ENCODE measurements around the gene COPS8.

The COPS8 gene

DNA sequence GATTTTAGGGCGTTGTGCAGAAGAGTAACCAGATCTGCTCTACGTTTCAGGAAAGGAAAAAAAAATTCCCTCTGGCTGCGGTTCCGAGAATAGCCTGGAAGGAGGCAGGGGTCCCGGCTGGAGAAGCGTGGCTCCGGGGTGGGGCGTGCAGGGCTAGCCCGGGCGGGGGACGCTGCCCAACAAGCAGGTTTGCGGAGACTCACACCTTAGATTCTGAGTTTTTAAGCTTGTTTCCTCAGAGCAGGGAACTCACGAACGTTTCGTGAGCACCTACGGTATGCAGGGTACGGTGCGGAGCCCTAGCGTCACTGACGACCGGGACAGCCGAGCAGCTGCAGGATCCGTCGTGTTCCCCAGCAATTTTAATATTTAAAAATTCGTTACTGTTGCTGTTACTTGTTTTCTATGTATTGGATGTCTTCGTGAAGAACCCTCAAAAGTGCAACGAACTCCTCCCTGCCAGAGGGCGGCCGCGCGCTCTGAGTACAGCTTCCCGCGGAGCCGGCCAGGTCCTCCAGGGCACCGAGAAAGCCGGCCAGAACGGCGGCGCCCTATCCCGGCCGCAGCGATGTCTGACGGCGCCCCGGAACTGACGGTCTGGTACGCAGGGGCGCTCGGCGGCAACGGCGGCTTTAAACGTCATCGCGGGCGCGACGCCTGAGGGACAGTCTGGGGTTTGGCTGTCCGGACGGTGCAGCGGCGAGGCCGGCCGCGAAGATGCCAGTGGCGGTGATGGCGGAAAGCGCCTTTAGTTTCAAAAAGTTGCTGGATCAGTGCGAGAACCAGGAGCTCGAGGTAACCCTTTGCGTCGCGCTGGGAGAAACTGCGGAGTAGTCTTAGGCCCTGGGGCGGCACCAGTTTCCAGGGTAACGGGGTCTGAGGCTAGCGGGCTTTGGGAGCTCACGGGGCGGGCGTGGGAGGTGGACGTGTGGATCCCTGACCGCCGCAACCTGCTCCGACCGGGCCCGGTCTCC is at the start of gene COPS8:
Gene COPS8 (plus strand): TSS at position 642 of the 974 bp plus-strand sequence. CDS start 76 bp downstream, at position 718.
- in situ Hi-C loops (cut with MboI; ENCODE audit: low sequenced_read_pairs), result no loop called here

DNA sequence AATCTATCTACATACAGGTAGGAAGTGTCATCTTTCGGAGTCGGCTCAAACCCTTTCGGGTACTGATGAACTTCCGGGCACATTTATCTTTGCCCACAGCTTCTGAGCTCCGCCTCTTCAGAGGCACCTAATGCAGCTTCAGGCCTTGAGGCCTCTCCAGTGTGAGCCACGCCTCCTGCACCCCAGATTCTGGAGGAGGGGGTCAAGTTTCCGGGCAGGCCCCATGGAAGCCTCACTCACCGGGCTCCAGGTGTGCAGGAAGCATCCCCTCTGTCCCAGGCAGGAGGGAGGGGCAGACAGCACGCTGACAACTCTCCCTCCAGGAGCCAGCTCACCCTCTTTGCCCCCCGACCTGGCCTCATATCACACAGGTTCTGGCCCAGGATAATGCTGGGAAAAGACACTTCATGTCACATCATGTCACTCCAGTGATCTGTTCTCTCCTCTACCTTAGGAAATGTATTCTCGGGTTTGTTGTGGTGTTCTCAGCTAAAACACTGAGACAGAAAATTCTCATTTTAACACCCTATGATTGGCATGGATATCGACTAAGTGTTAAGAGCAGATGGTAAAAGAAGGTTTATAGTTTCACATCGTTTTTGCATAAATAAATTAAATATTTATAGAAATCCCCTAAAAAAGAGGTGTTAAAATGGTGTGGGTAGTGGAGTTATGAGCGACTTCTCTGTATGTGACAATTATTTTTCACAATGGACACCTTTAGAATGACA is 46.2 kb upstream of the COPS8 start:
- in situ Hi-C loops (cut with MboI; ENCODE audit: low sequenced_read_pairs), result no loop called here

DNA sequence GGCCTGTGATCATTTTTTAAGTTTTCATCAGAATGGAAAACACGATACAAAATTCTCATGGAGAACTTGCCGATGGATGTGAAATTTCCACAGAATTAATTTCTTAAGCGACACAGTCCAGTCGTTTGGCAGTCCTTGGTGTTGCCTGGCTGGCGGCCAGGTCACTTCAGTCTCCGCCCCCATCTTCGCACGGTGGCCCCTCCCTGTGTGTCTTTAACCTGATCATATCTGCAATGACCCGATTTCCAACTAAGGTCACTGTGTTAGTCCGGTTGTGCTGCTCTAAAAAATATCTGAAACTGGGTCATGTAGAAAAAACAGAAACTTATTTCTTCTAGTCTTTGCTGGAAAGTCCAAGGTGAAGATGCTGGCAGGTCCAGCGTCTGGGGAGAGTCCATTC is 44.5 kb upstream of the COPS8 start:
- in situ Hi-C loops (cut with MboI; ENCODE audit: low sequenced_read_pairs), result no loop called here

DNA sequence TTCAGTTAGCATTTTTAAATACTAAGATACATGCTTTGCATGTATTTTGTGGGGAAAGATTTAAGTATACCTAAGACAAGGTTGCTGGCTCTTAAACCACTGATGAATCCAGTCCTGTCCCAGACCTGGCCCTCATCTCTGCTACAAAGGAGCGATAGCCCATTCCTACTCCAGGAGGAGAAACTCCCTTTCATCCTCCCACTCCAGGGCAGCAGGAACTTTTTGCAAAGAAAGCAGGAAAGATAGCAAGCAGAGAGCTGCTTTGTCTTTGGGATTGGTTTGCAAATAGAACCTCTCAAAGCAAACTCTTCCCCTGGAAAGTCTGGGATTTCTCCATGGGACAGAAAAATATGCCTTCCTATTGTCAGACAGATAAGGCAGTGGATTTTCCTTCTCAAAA is 43.6 kb upstream of the COPS8 start:
- in situ Hi-C loops (cut with MboI; ENCODE audit: low sequenced_read_pairs), result no loop called here

DNA sequence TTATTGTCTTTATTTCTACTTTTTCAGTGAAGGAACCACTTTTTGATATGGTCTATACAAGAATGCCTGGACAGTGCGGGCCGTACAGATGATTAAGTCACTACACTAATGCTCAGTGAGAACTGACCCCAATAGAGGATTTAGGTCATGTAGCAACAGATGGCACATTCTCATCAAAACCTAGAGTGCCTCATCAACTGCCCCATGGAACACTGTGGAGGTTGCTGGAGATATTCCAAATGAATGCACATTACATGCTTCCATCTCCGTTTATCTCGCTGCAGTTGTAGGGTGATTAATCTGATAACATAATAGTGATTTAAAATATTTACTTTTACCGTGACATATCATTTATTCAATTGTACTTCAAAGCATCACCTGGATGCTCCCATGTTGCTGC is 41.8 kb upstream of the COPS8 start:
- in situ Hi-C loops (cut with MboI; ENCODE audit: low sequenced_read_pairs), result no loop called here

DNA sequence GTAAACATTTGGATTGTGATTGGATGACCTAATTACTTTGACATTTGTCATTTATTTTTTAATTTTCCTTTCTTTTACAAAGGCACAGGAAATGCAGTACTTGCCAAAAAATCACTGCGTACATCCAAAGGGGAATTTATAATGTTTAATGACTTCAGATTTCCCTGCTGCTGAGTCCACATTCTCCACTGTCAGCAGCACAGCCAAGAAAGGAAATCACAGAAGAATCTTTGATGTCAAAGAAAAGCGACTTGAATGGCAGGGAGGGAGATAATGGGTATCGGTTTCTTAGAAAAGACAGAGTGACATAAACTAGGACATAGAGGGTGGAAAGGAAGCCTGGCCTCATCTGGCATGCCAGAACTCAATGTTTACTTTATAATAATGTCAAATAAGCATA is 41.4 kb upstream of the COPS8 start:
- in situ Hi-C loops (cut with MboI; ENCODE audit: low sequenced_read_pairs), result no loop called here

DNA sequence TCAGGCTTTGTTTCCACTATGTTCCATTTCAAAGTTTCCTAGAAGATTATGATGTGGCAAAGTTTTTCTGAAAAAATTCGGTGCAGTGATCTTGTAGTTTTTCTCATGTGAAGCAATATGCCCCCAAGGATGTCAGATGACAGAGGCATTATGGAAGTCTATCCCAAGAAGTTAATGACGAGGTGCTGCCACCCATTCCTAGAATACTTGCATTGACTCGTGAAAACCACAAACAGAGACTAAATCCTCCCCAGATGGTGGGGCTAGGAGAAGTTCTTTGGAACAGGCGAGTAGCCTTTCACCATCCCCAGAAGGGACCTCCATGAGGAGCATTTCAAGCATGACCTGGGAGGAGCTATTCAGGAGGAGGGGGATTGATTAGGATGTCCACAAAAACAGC is 40.2 kb upstream of the COPS8 start:
- in situ Hi-C loops (cut with MboI; ENCODE audit: low sequenced_read_pairs), result no loop called here

DNA sequence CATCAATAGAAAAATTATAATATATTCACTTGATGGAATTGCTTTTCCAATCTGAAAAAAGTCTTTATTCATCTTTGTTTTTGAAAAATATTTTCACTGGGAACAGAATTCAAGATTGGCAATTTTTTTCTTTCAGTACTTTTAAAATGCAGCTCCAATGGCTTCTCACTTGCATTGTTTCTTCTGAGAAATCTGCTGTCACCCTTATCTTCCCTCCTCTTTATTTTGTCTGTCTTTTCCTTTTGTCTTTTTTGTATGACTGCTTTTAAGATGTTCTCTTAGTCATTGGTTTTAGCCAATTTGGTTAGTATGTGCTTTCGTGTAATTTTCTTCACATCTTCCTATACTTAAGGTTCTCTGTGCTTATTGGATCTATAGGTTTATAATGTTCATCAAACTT is 37.1 kb upstream of the COPS8 start:
- in situ Hi-C loops (cut with MboI; ENCODE audit: low sequenced_read_pairs), result no loop called here

DNA sequence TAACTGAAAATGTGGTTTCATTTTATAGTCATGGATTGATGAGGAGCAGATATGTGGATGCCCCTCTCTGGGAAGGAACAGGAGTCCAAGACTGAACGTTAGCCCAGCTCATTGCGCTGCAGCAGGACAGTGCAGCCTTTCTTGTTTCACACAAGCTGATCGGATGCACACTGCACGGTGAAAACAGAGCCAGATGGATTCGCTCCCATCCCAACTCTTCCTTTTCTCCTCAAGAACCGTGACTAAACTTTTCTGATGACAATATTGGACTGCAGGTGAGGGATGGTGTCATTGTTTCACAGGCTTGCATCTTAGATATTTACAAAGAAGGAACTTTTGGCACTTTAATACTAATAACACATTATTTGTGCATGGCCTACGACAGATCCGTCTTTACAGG is 33.8 kb upstream of the COPS8 start:
- in situ Hi-C loops (cut with MboI; ENCODE audit: low sequenced_read_pairs), result loop anchor here (25.0 kb wide), 1 partner anchor 540 kb away; a partner anchor contains a TSS

DNA sequence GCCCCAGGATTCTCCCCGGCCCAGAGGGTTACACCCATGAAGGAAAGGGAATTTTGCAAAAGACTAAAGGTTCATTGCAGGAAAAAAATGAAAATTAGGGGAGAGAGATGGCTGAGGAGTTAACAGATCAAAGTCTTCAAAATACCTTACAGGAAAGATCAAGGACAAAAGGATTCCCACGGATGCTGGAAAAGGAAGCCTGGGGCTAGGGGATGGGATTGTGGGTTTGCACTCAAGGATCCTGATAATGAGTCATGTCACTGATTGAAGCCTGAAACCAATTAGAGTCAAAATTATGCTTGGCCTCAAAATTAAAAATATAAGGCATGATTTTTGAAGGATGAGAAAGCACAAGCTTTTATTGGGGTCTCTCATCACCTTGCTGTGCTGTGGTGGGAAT is 32.6 kb upstream of the COPS8 start:
- in situ Hi-C loops (cut with MboI; ENCODE audit: low sequenced_read_pairs), result loop anchor here (25.0 kb wide), 1 partner anchor 541 kb away; a partner anchor contains a TSS

DNA sequence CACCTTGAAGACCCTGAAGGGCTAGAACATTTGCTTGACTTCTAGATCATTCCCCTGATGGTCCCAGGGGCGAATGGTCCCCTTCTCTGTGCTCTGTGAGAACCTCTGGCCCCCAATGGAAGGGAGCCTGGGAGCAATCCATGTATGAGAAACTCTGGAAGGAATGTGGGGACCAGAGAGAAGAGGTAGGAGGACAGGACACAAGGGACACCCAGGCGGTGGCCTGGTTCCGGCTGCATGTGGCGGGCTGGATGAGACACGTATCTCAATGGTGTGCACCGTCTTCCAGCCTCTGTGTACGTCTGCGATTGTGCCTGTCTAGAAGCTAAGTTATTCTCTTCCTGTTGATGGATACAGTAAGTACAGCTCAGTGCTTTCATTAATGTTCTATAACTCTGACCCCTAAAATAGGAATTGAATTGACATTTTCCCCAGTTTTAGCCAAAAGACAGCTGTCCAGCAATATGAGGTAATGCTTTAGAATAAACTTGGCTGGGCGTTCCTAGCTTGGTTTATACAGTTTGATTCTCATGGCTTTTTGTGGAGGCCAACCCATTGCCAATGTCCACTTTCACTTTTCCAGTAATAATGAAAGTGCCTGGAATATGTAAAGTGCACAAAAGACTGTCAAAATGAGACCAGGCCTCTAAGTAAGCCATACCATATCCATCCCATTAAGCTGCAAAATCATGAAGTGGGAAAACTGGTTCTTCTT is 30.1 kb upstream of the COPS8 start:
- in situ Hi-C loops (cut with MboI; ENCODE audit: low sequenced_read_pairs), result loop anchor here (25.0 kb wide), 1 partner anchor 543 kb away; a partner anchor contains a TSS

DNA sequence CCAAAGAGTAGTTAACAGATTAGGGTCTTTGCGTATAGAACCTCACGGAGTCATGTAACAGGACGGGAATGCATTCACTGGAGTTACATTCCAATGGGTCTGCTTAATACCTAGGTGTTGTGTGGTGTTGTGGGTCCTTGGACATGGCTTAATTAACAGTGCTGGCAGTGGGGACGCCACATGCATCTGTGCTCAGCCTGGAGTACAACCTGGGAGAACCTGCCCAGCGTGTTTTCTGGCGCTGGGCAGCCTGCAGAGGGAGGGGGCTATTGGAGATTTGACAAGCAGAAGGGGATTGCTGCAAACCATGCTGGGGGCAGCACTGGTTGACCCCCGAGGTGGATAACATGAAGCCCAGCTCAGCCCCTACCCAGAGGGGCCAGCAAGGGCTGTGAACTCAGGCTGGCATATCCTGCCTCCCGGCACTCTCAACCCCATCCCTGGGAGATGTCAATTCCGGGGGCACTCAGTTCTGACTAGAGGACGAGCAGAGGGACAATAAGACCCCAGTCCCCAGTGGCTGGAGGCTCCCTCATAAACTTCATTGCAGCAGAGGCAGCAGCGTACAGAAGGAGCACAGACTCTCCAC is 29.3 kb upstream of the COPS8 start:
- in situ Hi-C loops (cut with MboI; ENCODE audit: low sequenced_read_pairs), result loop anchor here (25.0 kb wide), 1 partner anchor 544 kb away; a partner anchor contains a TSS

DNA sequence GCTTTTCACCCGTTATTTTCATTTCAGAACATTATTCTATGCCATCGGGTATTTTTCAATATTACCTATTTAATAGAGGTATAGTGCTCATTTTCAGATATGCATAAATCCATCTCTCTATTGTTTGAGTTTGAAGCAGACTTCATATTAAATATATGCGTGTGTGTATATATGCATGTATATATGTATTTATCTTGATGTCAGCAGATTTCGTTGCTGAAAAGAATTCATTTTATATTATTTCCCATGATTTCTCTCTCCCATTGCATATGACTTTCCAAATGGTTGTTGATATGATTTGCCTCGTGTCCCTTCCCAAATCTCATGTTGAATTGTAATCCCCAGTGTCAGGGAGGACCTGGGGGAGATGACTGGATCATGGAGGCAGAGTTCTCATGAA is 28.6 kb upstream of the COPS8 start:
- in situ Hi-C loops (cut with MboI; ENCODE audit: low sequenced_read_pairs), result loop anchor here (25.0 kb wide), 1 partner anchor 545 kb away; a partner anchor contains a TSS

DNA sequence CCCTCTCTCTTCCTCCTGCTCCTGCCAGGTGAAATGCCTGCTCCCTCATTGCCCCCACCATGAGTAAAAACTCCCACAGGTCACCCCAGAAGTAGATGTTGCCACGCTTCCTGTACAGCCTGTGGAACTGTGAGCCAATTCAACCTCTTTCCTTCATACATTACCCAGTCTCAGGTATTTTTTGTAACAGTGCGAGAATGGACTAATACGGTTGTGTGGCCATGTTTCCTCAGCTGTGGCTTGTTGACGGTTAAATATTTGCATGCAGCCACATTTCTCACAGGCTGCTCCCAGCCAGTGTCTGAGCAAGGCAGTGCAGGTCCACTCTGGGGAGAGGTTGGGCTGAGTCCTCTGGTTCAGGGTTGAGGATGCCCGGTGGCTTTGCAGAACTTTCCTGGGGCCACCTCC is 27.8 kb upstream of the COPS8 start:
- in situ Hi-C loops (cut with MboI; ENCODE audit: low sequenced_read_pairs), result loop anchor here (25.0 kb wide), 1 partner anchor 546 kb away; a partner anchor contains a TSS

DNA sequence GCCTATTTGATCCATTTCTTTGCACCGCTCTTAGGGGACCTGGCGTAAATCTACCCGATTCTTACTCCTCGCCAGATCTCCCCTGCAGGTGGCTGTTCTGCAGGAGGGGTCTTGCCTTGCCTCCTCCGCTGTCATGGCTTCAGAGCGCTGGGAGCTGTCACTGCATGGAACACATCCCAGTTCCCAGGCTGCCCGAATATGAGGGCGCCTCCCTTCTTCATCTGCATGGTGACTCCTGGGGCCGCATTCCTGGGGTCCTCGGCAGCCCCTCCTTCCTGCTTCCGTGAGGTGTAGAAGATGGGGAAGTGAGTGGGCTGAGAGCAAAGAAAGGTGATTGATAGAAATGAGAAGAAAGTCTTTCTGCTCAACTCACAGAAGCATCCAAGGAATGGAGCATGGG is 27.3 kb upstream of the COPS8 start:
- in situ Hi-C loops (cut with MboI; ENCODE audit: low sequenced_read_pairs), result loop anchor here (25.0 kb wide), 1 partner anchor 546 kb away; a partner anchor contains a TSS

DNA sequence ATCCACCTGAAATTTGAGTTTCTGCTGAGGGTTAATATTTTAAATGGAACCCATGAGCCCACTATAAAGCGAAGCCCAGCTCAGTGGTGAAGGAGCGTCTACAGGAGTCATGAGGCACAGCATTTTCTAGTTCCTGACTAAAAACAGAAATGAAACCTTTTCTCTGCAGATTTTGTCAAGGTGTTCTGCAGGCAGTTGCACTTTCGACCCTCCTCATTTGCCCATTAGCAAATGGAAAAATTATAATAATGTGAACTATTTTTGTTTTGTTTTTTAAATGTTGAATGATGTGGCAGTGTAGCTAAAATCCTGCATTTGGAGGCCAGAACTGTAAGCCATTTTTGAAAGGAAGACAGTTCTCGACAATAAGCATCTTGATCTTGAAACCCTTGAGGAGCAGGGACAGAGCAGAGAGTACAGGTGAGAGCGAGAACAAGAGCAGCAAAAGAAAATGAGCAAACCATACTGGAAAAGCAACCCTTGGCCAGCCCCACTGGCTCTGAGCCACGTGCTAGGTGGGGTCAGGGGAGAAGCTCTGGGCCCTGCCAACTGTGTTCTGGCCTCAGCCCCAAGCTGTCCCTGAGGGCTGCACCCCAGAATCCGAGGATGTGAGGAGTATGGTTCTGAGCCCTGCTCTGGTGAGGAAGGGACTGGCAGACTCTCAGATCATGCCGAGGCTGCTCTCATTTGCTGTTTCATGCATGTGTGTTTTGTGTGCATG is 26.4 kb upstream of the COPS8 start:
- in situ Hi-C loops (cut with MboI; ENCODE audit: low sequenced_read_pairs), result loop anchor here (25.0 kb wide), 1 partner anchor 547 kb away; a partner anchor contains a TSS

DNA sequence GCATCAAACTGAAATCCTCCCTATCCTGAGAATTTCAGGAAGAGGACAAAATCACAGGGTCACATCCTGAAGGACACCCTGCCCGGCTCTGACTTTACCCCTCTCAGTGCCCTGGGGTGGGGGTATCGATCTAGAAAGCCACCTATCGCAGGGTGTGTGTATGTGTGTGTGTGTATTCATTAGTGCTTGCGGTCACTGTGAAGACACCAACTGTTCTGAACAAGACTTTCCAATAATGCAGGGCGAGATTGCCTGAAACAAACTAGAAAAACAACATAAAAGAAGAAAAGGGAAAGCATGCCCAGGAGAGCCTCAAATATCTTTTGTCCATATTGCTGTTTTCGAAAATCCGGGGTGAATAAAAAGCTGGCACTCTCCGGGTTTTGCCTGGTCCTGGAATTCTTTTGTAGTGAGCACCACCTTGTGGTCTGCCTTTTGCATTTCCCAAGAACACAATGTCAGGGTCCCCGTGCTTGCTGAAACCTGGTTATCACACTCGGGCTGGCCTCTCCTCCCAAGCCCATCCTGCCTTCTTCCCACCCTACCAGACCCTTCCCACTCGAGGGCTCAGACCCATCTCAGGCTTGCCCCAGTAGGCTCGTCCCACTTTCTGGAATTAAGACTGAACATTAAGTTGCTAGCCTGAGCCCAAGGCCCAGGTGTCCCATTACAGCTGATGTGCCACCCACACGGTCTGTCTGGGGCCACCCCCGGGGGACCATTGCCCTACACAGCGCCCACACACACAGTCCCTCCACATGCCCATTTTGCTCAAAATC is 25.0 kb upstream of the COPS8 start:
- in situ Hi-C loops (cut with MboI; ENCODE audit: low sequenced_read_pairs), result loop anchor here (25.0 kb wide), 1 partner anchor 548 kb away; a partner anchor contains a TSS

DNA sequence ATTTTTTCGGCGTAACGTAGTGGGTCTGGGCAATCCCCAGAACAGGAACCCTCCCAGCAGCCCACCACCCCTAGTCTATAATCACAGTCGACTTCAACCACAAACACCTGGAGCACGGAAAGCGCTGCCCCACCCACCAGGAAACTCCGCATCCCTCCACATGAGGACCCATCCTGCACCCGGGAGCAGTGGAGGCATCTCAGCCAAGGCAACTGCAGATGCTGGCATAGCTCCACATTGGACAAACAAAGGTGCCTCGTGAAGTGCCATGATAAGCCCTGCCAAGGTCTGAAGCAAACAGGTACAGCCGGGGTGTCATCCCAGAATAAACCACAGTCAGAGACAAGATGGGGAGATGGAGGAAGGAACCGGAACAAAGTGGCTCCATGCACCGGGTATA is 24.3 kb upstream of the COPS8 start:
- in situ Hi-C loops (cut with MboI; ENCODE audit: low sequenced_read_pairs), result loop anchor here (25.0 kb wide), 1 partner anchor 549 kb away; a partner anchor contains a TSS

DNA sequence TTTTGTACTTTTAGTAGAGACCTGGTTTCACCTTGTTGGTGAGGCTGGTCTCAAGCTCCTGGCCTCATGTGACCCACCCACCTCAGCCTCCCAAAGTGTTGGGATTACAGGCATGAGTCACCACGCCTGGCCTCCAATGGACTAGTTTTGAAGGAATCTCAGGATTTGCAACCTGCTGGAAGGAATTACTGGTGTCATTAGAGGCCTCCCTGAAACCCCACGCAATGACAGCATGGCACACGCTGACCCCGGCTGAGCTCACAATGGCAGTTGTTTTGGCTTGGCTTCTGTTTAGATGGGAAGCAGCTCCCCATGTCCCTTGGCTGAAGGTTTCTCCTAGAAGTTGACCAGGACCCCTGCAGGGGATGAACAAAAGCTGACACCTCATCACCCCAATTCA is 23.1 kb upstream of the COPS8 start:
- in situ Hi-C loops (cut with MboI; ENCODE audit: low sequenced_read_pairs), result loop anchor here (25.0 kb wide), 1 partner anchor 550 kb away; a partner anchor contains a TSS

Measured in HL-60/S4 treated with phorbol 12-myristate 13-acetate at 8.2 ng/mL for 4 days and 3 days (cell line).